RPMI8226 (cell line): ENCODE data around the gene GSTA5.
"Not testable (repeated sequence)": the region's sequence is repeated elsewhere in the genome, so short reads cannot be mapped to it uniquely, and the experiment has no call there.

Experiments used
- DNase-seq: peaks from one replicate; pipeline ENCODE4 v3.0.0-alpha.2; 2015

Gene GSTA5

GRCh38 chr6:52786249-52786956, 54.2 kb downstream of the GSTA5 start:
- no peak for DNase-seq

GRCh38 chr6:52782696-52783274, 57.8 kb downstream of the GSTA5 start:
- not testable (repeated sequence) for DNase-seq

- not testable (repeated sequence) for DNase-seq
Measured at GRCh38 chr6:52782209-52782608, 58.4 kb downstream of the GSTA5 start.
